Adipocyte (in vitro differentiated cells): Measurements from ENCODE around the gene KRTAP4-5.
"Not testable (repeated sequence)": the region's sequence is repeated elsewhere in the genome, so short reads cannot be mapped to it uniquely, and the experiment has no call there.

Source experiments
- DNase-seq: peaks from one replicate; pipeline ENCODE4 v3.0.0-alpha.2; 2015; ENCODE audit warnings: low read depth
- H3K27me3 ChIP-seq: replicated peaks from 2 replicates; pipeline ENCODE4 v1.7.0; 2013; ENCODE audit warnings: mild to moderate bottlenecking, low read length, moderate library complexity; ENCODE audit not compliant: control insufficient read depth, insufficient read depth
- H3K36me3 ChIP-seq: 2 replicates; pipeline ENCODE4 v1.7.0; 2013; ENCODE audit warnings: low read length, mild to moderate bottlenecking, moderate library complexity; ENCODE audit not compliant: control insufficient read depth, insufficient read depth, severe bottlenecking
- H3K4me1 ChIP-seq: 2 replicates; pipeline ENCODE4 v1.7.0; 2013; ENCODE audit warnings: mild to moderate bottlenecking, low read length, moderate library complexity; ENCODE audit not compliant: control insufficient read depth, insufficient read depth
- H3K4me3 ChIP-seq: 2 replicates; pipeline ENCODE4 v1.7.0; 2013; ENCODE audit warnings: mild to moderate bottlenecking, low read length, moderate library complexity
- H3K9ac ChIP-seq: 2 replicates; pipeline ENCODE4 v1.7.0; 2013; ENCODE audit warnings: mild to moderate bottlenecking, low read length, moderate library complexity
- H3K9me3 ChIP-seq: 2 replicates; pipeline ENCODE4 v1.7.0; 2013; ENCODE audit warnings: mild to moderate bottlenecking, low read length, moderate library complexity; ENCODE audit not compliant: control insufficient read depth

KRTAP4-5 gene

DNA sequence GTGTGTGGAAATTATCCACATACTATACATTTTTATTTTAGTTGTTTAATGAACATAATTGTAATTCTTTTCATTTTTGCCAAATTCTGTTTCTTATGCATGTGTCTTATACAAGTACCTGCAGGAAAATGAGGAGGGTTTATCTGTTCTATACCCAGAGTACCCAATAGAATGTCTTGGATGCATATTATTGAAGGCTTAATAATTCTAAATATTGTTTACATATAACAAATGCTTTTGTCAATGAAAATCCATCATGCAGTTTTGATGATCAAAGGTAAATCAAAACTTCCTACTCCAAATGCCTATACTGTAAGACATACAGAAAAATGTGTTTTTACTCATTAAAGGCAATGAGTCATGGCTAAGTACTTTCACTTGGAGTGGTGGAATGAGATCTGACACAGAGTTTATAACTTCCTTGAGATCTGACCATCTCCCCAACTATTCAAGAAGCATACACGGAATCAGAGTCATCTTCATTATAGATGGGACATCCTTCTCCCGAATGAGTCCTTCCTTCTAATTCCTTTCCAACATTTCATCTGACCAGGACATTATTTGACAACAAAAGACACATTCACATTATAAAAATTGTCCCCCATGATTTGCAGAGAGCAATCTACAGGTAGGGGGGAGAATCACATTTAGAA is 45.1 kb downstream of the KRTAP4-5 start:
- not testable (repeated sequence) for H3K27me3 ChIP-seq, H3K9me3 ChIP-seq, H3K4me1 ChIP-seq, H3K36me3 ChIP-seq, H3K9ac ChIP-seq, H3K4me3 ChIP-seq, DNase-seq

GRCh38 chr17:41103896-41104295 is 45.7 kb downstream of the KRTAP4-5 start:
- no peak overlapping the region for H3K9ac ChIP-seq
- no peak overlapping the region for H3K4me3 ChIP-seq
- no peaks in the 10 kb centered on the region for H3K9me3 ChIP-seq
- peak; percentile 23 for DNase-seq
- no peaks in the 10 kb centered on the region for H3K36me3 ChIP-seq
- H3K27me3 ChIP-seq = no peaks in the 10 kb centered on the region
- H3K4me1 ChIP-seq = no peaks in the 10 kb centered on the region

DNA sequence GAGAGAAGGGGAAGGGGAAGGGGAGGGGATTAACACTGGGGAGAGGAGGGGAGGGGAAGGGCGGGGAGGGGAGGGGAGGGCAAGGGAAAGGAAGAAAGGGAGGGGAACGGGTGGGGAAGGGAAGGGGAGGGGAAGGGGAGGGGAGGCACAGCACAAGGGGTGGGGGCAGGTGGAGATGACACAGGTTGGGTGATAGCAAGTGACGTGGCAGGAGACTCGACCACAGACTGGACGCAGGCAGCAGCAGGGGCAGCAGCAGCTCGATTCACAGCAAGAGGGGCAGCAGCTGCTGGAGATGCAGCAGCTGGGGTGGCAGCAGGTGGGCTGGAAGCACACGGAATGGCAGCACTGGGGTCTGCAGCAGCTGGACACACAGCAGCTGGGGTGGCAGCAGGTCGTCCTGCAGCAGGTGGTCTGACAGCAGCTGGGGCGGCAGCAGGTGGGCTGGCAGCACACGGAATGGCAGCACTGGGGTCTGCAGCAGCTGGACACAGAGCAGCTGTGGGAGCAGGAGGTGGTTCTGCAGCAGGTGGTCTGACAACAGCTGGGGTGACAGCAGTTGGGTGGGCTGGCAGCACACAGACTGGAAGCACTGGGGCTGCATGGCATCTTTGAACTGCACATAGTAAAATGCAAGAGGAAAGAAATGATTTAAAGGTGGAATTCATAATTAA is 47.9 kb downstream of the KRTAP4-5 start, which contains the start of gene KRTAP4-16:
Gene KRTAP4-16, minus strand, starts transcription at position 624 of the 674 bp plus-strand sequence. Its CDS starts 0 bp downstream, at position 624.
- H3K9ac ChIP-seq = no peak within 1 kb of the TSS
- H3K9me3 ChIP-seq = no peaks in the 10 kb centered on the region
- no peaks in the 10 kb centered on the region for H3K4me1 ChIP-seq
- no peaks in the 10 kb centered on the region for H3K36me3 ChIP-seq
- no peak within 1 kb of the TSS for H3K4me3 ChIP-seq
- no peak for DNase-seq
- H3K27me3 ChIP-seq = no peaks in the 10 kb centered on the region

DNA sequence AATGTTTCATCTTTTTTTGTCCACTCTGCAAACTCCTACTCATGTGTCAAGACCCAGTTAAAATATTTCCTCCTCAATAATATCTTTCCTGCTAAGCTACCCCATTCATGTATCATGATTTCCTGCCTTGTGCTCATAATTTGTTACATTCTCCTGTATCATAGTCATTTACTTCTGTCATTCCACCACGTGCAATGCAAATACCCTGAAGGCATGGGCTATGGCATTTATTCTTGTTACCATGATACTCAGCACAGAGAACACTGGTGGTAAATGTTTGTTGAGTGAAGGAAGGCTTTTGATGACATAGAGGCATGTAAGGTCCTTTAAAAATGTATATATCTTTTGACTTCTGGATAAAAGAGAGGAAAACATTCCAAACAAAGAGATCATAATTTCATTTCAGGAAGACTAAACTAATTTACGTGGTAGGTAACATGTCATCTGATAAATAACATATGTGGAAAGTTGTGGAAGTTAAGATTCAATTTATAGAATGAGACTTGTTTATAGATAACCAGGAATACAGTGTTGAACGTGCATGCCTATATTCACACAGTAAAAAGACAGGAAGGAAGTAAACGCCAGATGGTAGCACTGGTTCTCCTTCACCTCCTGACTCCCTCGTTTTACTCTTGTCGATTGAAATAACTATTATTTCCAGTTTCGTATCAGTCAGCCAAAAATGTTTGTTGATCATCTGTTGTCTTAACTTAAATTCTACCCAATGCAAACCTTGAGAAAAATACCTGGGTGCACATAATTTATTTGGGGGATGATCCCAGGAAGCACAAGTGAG is 49.7 kb downstream of the KRTAP4-5 start:
- DNase-seq = peak; percentile 83
- H3K27me3 ChIP-seq = not testable (repeated sequence)

More for the DNA sequence above, 49.7 kb downstream of the KRTAP4-5 start:
- not testable (repeated sequence) for H3K36me3 ChIP-seq, H3K9me3 ChIP-seq, H3K4me3 ChIP-seq, H3K9ac ChIP-seq, H3K4me1 ChIP-seq
